ENCODE data around the gene ATIC.

Gene ATIC

GRCh38 chr2:215283221-215283620, 28.6 kb upstream of the ATIC start:
- in situ Hi-C loops (cut with MboI; ENCODE audit: low pct_unique_long_range_greater_than_20kb, low sequenced_read_pairs, unreplicated experiment), result no loop called here
- no peak for DNase-seq (ENCODE audit: low spot score)
- TF ChIP-seq CTCF (IDR thresholded peaks at IDR 0.05; ENCODE audit: extremely low read depth, insufficient read depth, missing control alignments), result no peak

GRCh38 chr2:215286309-215286708, 25.6 kb upstream of the ATIC start:
- TF ChIP-seq CTCF (IDR thresholded peaks at IDR 0.05; ENCODE audit: extremely low read depth, insufficient read depth, missing control alignments), result no peak
- no peak for DNase-seq (ENCODE audit: low spot score)
- in situ Hi-C loops (cut with MboI; ENCODE audit: low pct_unique_long_range_greater_than_20kb, low sequenced_read_pairs, unreplicated experiment), result no loop called here

GRCh38 chr2:215288112-215288815, 23.6 kb upstream of the ATIC start:
- TF ChIP-seq CTCF (IDR thresholded peaks at IDR 0.05; ENCODE audit: extremely low read depth, insufficient read depth, missing control alignments), result no peak
- in situ Hi-C loops (cut with MboI; ENCODE audit: low pct_unique_long_range_greater_than_20kb, low sequenced_read_pairs, unreplicated experiment), result no loop called here
- DNase-seq (ENCODE audit: low spot score), result no peak

GRCh38 chr2:215290980-215291599, 20.8 kb upstream of the ATIC start:
- TF ChIP-seq CTCF (IDR thresholded peaks at IDR 0.05; ENCODE audit: extremely low read depth, insufficient read depth, missing control alignments), result no peak
- no peak for DNase-seq (ENCODE audit: low spot score)
- in situ Hi-C loops (cut with MboI; ENCODE audit: low pct_unique_long_range_greater_than_20kb, low sequenced_read_pairs, unreplicated experiment), result no loop called here

GRCh38 chr2:215293879-215294278, 18.0 kb upstream of the ATIC start:
- no peak for TF ChIP-seq CTCF (IDR thresholded peaks at IDR 0.05; ENCODE audit: extremely low read depth, insufficient read depth, missing control alignments)
- peak; percentile 23 for DNase-seq (ENCODE audit: low spot score)
- in situ Hi-C loops (cut with MboI; ENCODE audit: low pct_unique_long_range_greater_than_20kb, low sequenced_read_pairs, unreplicated experiment), result no loop called here

- in situ Hi-C loops (cut with MboI; ENCODE audit: low pct_unique_long_range_greater_than_20kb, low sequenced_read_pairs, unreplicated experiment), result no loop called here
- TF ChIP-seq CTCF (IDR thresholded peaks at IDR 0.05; ENCODE audit: extremely low read depth, insufficient read depth, missing control alignments), result no peak
- DNase-seq (ENCODE audit: low spot score), result no peak
Observed at GRCh38 chr2:215299337-215299859, 12.5 kb upstream of the ATIC start.

Measured in GM13977 (cell line).